ENCODE results near the gene SLC30A3. TPM values are rescaled to one million over a fixed set of nuclear protein-coding genes. Genes with fewer than 3 reads are reported as not detected.

The SLC30A3 gene
- total and polyA plus RNA-seq, 2 of the 4 experiments (the other 2 are of a cell fraction), result 0.15 TPM; not detected in 1

- Histone ChIP-seq H3K4me1 (ENCODE audit: control insufficient read depth, insufficient read depth, low read length) (peaks cover 4% of the 10 kb centered on the region), H3K4me3 (ENCODE audit: insufficient read depth, low read depth, low read length) (no peak overlapping the region), H3K9me1 (ENCODE audit: insufficient read depth, low read length) (peaks cover 7% of the 10 kb centered on the region), H3K27me3 (ENCODE audit: control insufficient read depth, insufficient read depth, low read length) (no peaks in the 10 kb centered on the region), H3K18ac (ENCODE audit: low read depth, low read length) (no peak overlapping the region), H4K5ac (ENCODE audit: low read depth, low read length) (no peak overlapping the region), H2AK5ac (ENCODE audit: low read depth, low read length) (no peak overlapping the region), H2BK120ac (ENCODE audit: low read depth, low read length) (no peak overlapping the region), H3K36me3 (ENCODE audit: control insufficient read depth, insufficient read depth, low read length) (peaks cover 30% of the 10 kb centered on the region), H3K23ac (ENCODE audit: low read depth, low read length) (no peak overlapping the region), H4K20me1 (ENCODE audit: insufficient read depth, low read length) (no peaks in the 10 kb centered on the region), H3K79me1 (ENCODE audit: low read depth in 1 of 2, low read length in 2 of 2) (peaks cover 22 to 45% of the 10 kb centered on the region in 2 experiments), H2BK15ac (ENCODE audit: low read depth, low read length) (no peak overlapping the region), H3K27ac (ENCODE audit: insufficient read depth, low read length) (no peak overlapping the region), H2AFZ (replicated peaks; ENCODE audit: low read length, poor library complexity) (no peak overlapping the region), H4K91ac (ENCODE audit: insufficient read depth, low read depth, low read length) (no peak overlapping the region), H2BK20ac (ENCODE audit: low read depth, low read length) (no peak overlapping the region), H2AK9ac (replicated peaks; ENCODE audit: low read depth, low read length, poor library complexity) (no peak overlapping the region), H2BK5ac (ENCODE audit: low read depth, low read length, poor library complexity, severe bottlenecking) (no peak overlapping the region), H3K9ac (ENCODE audit: low read depth, low read length) (no peak overlapping the region), H3K4me2 (ENCODE audit: low read depth, low read length) (no peak overlapping the region), H3K4ac (ENCODE audit: low read depth, low read length) (no peak overlapping the region), H3K14ac (replicated peaks; ENCODE audit: low read depth, low read length) (no peak overlapping the region), H4K8ac (ENCODE audit: low read depth in 2 of 2, low read length in 2 of 2) (no peak overlapping the region), H3K56ac (ENCODE audit: extremely low read depth, insufficient read depth, low read length) (no peak overlapping the region), H3K9me3 (ENCODE audit: control insufficient read depth, insufficient read depth, low read length) (no peaks in the 10 kb centered on the region)
- no TSS peak for BruUV-seq (replicated peaks)
- no CpG with 5 or more reads among the region's 2 CpGs for WGBS, 2 experiments (ENCODE audit: extremely low coverage in 2 of 2, insufficient read length in 1 of 2)
- in situ Hi-C loops (cut with MboI; ENCODE audit: low sequenced_read_pairs) (no loop called here), intact Hi-C loops (cut with micrococcal nuclease) (no loop called here), dilution Hi-C loops (cut with HindIII; ENCODE audit: low sequenced_read_pairs, unreplicated experiment) (no loop called here)
- ATAC-seq (ENCODE audit: low read depth) (no peak), DNase-seq (no peak)
- no peak for TF ChIP-seq CEBPB (IDR thresholded peaks at IDR 0.05; ENCODE audit: low read depth, low read length)
- no peak for TF ChIP-seq NFE2L2 (IDR thresholded peaks at IDR 0.05; ENCODE audit: low read depth, low read length)
- no peak for TF ChIP-seq BHLHE40 (IDR thresholded peaks at IDR 0.05; ENCODE audit: low read depth, low read length)
- TF ChIP-seq FOS (IDR thresholded peaks at IDR 0.05; ENCODE audit: low read depth, low read length), result no peak
- TF ChIP-seq RCOR1 (IDR thresholded peaks at IDR 0.05; ENCODE audit: insufficient replicate concordance, low read length), result no peak
- no peak for TF ChIP-seq ELK1 (IDR thresholded peaks at IDR 0.05; ENCODE audit: borderline replicate concordance, low read depth, low read length)
- TF ChIP-seq CTCF (conservative IDR thresholded peaks at IDR 0.05; ENCODE audit: low read depth, low read length), result no peak
- TF ChIP-seq MAZ (IDR thresholded peaks at IDR 0.05; ENCODE audit: borderline replicate concordance, low read depth, low read length), result no peak
- TF ChIP-seq SMC3 (IDR thresholded peaks at IDR 0.05; ENCODE audit: low read depth, low read length), result no peak
- no peak for TF ChIP-seq USF2 (IDR thresholded peaks at IDR 0.05; ENCODE audit: low read depth, low read length)
- TF ChIP-seq RAD21 (IDR thresholded peaks at IDR 0.05; ENCODE audit: low read length), result no peak
- TF ChIP-seq POLR2A (IDR thresholded peaks at IDR 0.05; ENCODE audit: low read depth, low read length), result no peak
- TF ChIP-seq MAFK (IDR thresholded peaks at IDR 0.05; ENCODE audit: low read depth, low read length), result no peak
- TF ChIP-seq MXI1 (IDR thresholded peaks at IDR 0.05; ENCODE audit: borderline replicate concordance, low read depth, low read length), result no peak
- TF ChIP-seq RFX5 (IDR thresholded peaks at IDR 0.05; ENCODE audit: low read depth, low read length), result no peak
- TF ChIP-seq CHD1 (IDR thresholded peaks at IDR 0.05; ENCODE audit: low read depth, low read length), result no peak
- ChIA-PET CTCF (no interaction called here), POLR2A (ENCODE audit: unreplicated experiment) (interaction anchor here (0.6 to 1.1 kb wide), 2 partner anchors 83 to 131 kb away, joined by 3 to 6 read pairs; no protein-coding TSS in a partner anchor)
Observed at GRCh38 chr2:27219091-27219490, 43.8 kb downstream of the SLC30A3 start.

Measured in IMR-90 (cell line).